Measurements from ENCODE around the gene ABR. TPM values are rescaled to one million over a fixed set of nuclear protein-coding genes. Genes with fewer than 3 reads are reported as not detected.

ABR gene
- total and polyA plus RNA-seq, 7 donors, result 30.4 to 146 (median 79.3) TPM

DNA sequence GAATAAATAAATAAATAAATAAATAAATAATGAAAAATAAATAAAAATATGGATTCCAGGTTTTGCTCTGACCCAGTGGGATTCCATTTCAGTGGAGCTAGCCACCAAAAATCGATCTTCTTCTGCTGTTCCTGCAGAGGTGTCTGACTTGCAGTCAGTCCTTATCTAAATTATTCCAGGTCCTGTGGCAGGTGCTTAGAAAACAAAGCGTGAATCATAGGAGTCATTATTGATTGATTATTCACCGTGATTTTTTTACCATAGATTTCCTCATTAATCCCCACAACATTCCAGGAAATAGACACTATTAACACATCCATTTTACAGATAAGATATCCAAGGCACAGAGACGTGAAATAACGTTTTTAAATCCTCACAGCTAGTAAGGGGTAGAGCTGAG lies 31.5 kb upstream of the ABR start:
- Histone ChIP-seq H3K4me1 (no peaks in the 10 kb centered on the region), H3K4me3 (no peak overlapping the region), H3K27me3 (peaks cover 0 to 15% (median 0%) of the 10 kb centered on the region in 3 donors), H3K9me3 (no peaks in the 10 kb centered on the region), H3K36me3 (no peaks in the 10 kb centered on the region), H3K27ac (no peak overlapping the region)
- 23 to 67% methylated on average over 5 of the region's 5 CpGs for WGBS, 2 donors
- TF ChIP-seq, protein P1, sequence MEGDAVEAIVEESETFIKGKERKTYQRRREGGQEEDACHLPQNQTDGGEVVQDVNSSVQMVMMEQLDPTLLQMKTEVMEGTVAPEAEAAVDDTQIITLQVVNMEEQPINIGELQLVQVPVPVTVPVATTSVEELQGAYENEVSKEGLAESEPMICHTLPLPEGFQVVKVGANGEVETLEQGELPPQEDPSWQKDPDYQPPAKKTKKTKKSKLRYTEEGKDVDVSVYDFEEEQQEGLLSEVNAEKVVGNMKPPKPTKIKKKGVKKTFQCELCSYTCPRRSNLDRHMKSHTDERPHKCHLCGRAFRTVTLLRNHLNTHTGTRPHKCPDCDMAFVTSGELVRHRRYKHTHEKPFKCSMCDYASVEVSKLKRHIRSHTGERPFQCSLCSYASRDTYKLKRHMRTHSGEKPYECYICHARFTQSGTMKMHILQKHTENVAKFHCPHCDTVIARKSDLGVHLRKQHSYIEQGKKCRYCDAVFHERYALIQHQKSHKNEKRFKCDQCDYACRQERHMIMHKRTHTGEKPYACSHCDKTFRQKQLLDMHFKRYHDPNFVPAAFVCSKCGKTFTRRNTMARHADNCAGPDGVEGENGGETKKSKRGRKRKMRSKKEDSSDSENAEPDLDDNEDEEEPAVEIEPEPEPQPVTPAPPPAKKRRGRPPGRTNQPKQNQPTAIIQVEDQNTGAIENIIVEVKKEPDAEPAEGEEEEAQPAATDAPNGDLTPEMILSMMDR (IDR thresholded peaks at IDR 0.05), result no peak
- TF ChIP-seq POLR2A (IDR thresholded peaks at IDR 0.05) (no peak), POLR2AphosphoS5 (IDR thresholded peaks at IDR 0.05) (no peak), EP300 (IDR thresholded peaks at IDR 0.05) (no peak)
- DNase-seq, result no peak
- intact Hi-C loops (cut with DNase I), result no loop called here

- no peak for DNase-seq
- H3K4me1 ChIP-seq, result peaks cover 0 to 2% (median under 1%) of the 10 kb centered on the region in 4 donors
- intact Hi-C loops (cut with DNase I), result no loop called here
- no peaks in the 10 kb centered on the region for H3K9me3 ChIP-seq
- 14 to 71% methylated on average over 6 of the region's 6 CpGs for WGBS, 2 donors
- no peak overlapping the region for H3K27ac ChIP-seq
- TF ChIP-seq EP300 (IDR thresholded peaks at IDR 0.05), result no peak
- TF ChIP-seq, protein P1 (IDR thresholded peaks at IDR 0.05), result no peak
- TF ChIP-seq POLR2AphosphoS5 (IDR thresholded peaks at IDR 0.05), result no peak
- no peak for TF ChIP-seq POLR2A (IDR thresholded peaks at IDR 0.05)
- no peaks in the 10 kb centered on the region for H3K36me3 ChIP-seq
- H3K4me3 ChIP-seq, result no peak overlapping the region
- peaks cover 0 to 10% (median 0%) of the 10 kb centered on the region in 3 donors for H3K27me3 ChIP-seq
These were observed 29.2 kb upstream of the ABR start for GRCh38 chr17:1208966-1209365.

DNA sequence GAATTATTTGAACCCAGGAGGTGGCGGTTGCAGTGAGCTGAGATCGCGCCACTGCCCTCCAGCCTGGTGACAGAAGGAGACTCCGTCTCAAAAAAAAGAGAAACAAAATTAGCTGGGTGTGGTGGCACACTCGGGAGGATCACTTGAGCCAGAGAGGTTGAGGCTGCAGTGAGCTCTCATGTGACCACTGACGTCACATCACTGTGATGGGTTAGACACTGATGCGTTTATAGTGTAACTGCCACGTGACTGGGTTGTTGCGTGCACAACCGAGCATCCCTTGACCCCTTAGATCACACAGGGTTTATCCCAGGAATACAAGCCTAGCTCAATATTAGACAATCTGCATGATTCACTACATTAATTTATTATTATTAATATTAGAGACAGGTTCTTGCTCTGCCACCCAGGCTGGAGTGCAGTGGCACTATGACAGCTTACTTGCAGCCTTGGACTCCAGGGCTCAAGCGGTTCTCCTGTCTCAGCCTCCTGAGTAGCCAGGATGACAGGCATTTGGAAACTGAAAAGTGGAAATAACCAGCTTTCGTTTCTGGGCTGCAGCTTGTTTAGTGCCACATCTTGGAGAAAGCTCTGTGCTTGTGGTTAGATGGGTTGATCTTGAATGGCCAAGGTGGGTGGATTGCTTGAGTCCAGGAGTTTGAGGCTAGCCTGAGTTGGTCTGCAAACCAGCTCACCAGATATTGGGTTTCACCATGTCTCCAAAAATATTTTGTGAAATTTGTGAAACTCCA lies 26.4 kb upstream of the ABR start:
- Histone ChIP-seq H3K9me3 (no peaks in the 10 kb centered on the region), H3K4me1 (peaks cover 0 to 7% (median 6%) of the 10 kb centered on the region in 4 donors), H3K27me3 (no peaks in the 10 kb centered on the region), H3K36me3 (no peaks in the 10 kb centered on the region), H3K27ac (no peak overlapping the region), H3K4me3 (no peak overlapping the region)
- WGBS, 2 donors, result 87 to 88% methylated on average over 12 of the region's 12 CpGs
- TF ChIP-seq, protein P1 (IDR thresholded peaks at IDR 0.05), result no peak
- TF ChIP-seq EP300 (IDR thresholded peaks at IDR 0.05) (no peak), POLR2AphosphoS5 (IDR thresholded peaks at IDR 0.05) (no peak), POLR2A (IDR thresholded peaks at IDR 0.05) (no peak)
- no peak for DNase-seq
- intact Hi-C loops (cut with DNase I), result no loop called here

DNA sequence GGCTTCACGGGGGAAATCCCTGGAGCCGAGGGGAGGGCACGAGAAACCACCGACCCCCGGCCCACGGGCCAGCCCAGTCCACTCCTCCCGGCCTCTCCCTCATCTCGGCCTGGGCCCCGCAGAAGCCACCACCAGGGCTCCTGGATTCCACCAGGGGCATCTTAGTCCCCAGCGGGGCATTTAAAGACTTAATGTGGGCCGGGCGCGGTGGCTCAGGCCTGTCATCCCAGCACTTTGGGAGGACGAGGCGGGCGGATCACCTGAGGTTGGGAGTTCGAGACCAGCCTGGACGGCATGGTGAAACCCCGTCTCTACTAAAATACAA lies 24.1 kb upstream of the ABR start:
- no peaks in the 10 kb centered on the region for H3K9me3 ChIP-seq
- peak; percentile 74 for DNase-seq
- H3K4me3 ChIP-seq, result peak overlapping the region; percentile 40 to 68 (median 54)
- intact Hi-C loops (cut with DNase I), result no loop called here
- H3K27me3 ChIP-seq, result no peaks in the 10 kb centered on the region
- WGBS, 2 donors, result 62 to 66% methylated on average over 19 of the region's 19 CpGs
- peaks cover 0 to 7% (median 6%) of the 10 kb centered on the region in 4 donors for H3K4me1 ChIP-seq
- TF ChIP-seq EP300 (IDR thresholded peaks at IDR 0.05), result no peak
- TF ChIP-seq, protein P1 (IDR thresholded peaks at IDR 0.05), result no peak
- no peaks in the 10 kb centered on the region for H3K36me3 ChIP-seq
- peak overlapping the region; percentile 55 to 82 (median 80) for H3K27ac ChIP-seq
